ENCODE results near the gene SLC2A5. TPM values are rescaled to one million over a fixed set of nuclear protein-coding genes. Genes with fewer than 3 reads are reported as not detected.
A peak's percentile ranks its signal among the peaks of the same experiment; 100 is the strongest.

The SLC2A5 gene
- polyA plus RNA-seq, 1 experiment, result 0.21 TPM

GRCh38 chr1:9062021-9062471 lies 7.4 kb downstream of the SLC2A5 start:
- no peak for DNase-seq (ENCODE audit: low read depth, low spot score)
- ChIA-PET CTCF (interaction anchor here (1.3 kb wide), 1 partner anchor 57 kb away, joined by 9 read pairs; no protein-coding TSS in a partner anchor), POLR2A (no interaction called here)
- no peaks in the 10 kb centered on the region for H3K27me3 ChIP-seq (ENCODE audit: control insufficient read depth, insufficient read depth, low read length)
- no peak for TF ChIP-seq CTCF (IDR thresholded peaks at IDR 0.05; ENCODE audit: low read depth, low read length)
- no peak overlapping the region for H3K4me3 ChIP-seq (ENCODE audit: low read depth, low read length)
- no peak overlapping the region for H3K27ac ChIP-seq (ENCODE audit: low read depth, low read length)
- H3K9me3 ChIP-seq (ENCODE audit: control insufficient read depth, insufficient read depth, low read length), result no peaks in the 10 kb centered on the region; the same call in 1 of the 2 replicates

- DNase-seq (ENCODE audit: low read depth, low spot score), result no peak
- Histone ChIP-seq H3K27ac (ENCODE audit: low read depth, low read length) (no peak overlapping the region), H3K4me3 (ENCODE audit: low read depth, low read length) (no peak overlapping the region), H3K9me3 (ENCODE audit: control insufficient read depth, insufficient read depth, low read length) (no peaks in the 10 kb centered on the region), H3K27me3 (ENCODE audit: control insufficient read depth, insufficient read depth, low read length) (no peaks in the 10 kb centered on the region)
- POLR2A ChIA-PET, result interaction anchor here (0.7 kb wide), 1 partner anchor 527 kb away, joined by 3 read pairs; no protein-coding TSS in a partner anchor
- no peak for TF ChIP-seq CTCF (IDR thresholded peaks at IDR 0.05; ENCODE audit: low read depth, low read length)
- CTCF ChIA-PET, result interaction anchor here (0.5 to 1.3 kb wide), 2 partner anchors 56 to 611 kb away, joined by 3 to 9 read pairs; no protein-coding TSS in a partner anchor
These were observed 8.0 kb downstream of the SLC2A5 start for GRCh38 chr1:9061252-9061960.

- no peaks in the 10 kb centered on the region for H3K9me3 ChIP-seq (ENCODE audit: control insufficient read depth, insufficient read depth, low read length)
- no peak overlapping the region for H3K27ac ChIP-seq (ENCODE audit: low read depth, low read length)
- DNase-seq (ENCODE audit: low read depth, low spot score), result no peak
- ChIA-PET POLR2A (interaction anchor here (0.6 kb wide), 1 partner anchor 165 kb away, joined by 6 read pairs; no protein-coding TSS in a partner anchor), CTCF (no interaction called here)
- TF ChIP-seq CTCF (IDR thresholded peaks at IDR 0.05; ENCODE audit: low read depth, low read length), result no peak
- no peak overlapping the region for H3K4me3 ChIP-seq (ENCODE audit: low read depth, low read length)
- no peaks in the 10 kb centered on the region for H3K27me3 ChIP-seq (ENCODE audit: control insufficient read depth, insufficient read depth, low read length)
These were observed 9.3 kb downstream of the SLC2A5 start for GRCh38 chr1:9059891-9060744.

GRCh38 chr1:9058465-9058864 lies 11.0 kb downstream of the SLC2A5 start:
- Histone ChIP-seq H3K27ac (ENCODE audit: low read depth, low read length) (no peak overlapping the region), H3K4me3 (ENCODE audit: low read depth, low read length) (no peak overlapping the region), H3K27me3 (ENCODE audit: control insufficient read depth, insufficient read depth, low read length) (peaks cover 3% of the 10 kb centered on the region), H3K9me3 (ENCODE audit: control insufficient read depth, insufficient read depth, low read length) (no peaks in the 10 kb centered on the region)
- CTCF ChIA-PET, result interaction anchor here (0.7 to 1.0 kb wide), 7 partner anchors 9 to 54 kb away, joined by 3 to 6 read pairs (median 4); no protein-coding TSS in a partner anchor
- peak; percentile 55 for TF ChIP-seq CTCF (IDR thresholded peaks at IDR 0.05; ENCODE audit: low read depth, low read length)
- POLR2A ChIA-PET, result interaction anchor here (0.9 kb wide), 1 partner anchor 9 kb away, joined by 3 read pairs; no protein-coding TSS in a partner anchor
- DNase-seq (ENCODE audit: low read depth, low spot score), result no peak
